Suprapubic skin (tissue), 4 donors: ENCODE data around the gene OTUB1. TPM values are rescaled to one million over a fixed set of nuclear protein-coding genes. Genes with fewer than 3 reads are reported as not detected.
A peak's percentile ranks its signal among the peaks of the same experiment; 100 is the strongest.

Experiments used
- DNase-seq, 2 donors: peaks; one replicate each; pipeline ENCODE4 v3.0.0-alpha.2; 2019; ENCODE audit warnings: low spot score in 2 of 2
- H3K27ac ChIP-seq: fragments of 200-600 bp; sonication (generic); one replicate; pipeline ENCODE4 v1.5.1; 2019
- H3K27me3 ChIP-seq: fragments of 200-600 bp; sonication (generic); one replicate; pipeline ENCODE4 v1.5.1; 2019
- H3K36me3 ChIP-seq: fragments of 200-600 bp; sonication (generic); one replicate; pipeline ENCODE4 v1.5.1; 2019
- H3K4me1 ChIP-seq: fragments of 200-600 bp; sonication (generic); one replicate; pipeline ENCODE4 v1.5.1; 2019
- H3K4me3 ChIP-seq: fragments of 200-600 bp; sonication (generic); one replicate; pipeline ENCODE4 v1.5.1; 2019; ENCODE audit warnings: mild to moderate bottlenecking
- H3K9me3 ChIP-seq: fragments of 200-600 bp; sonication (generic); one replicate; pipeline ENCODE4 v1.5.1; 2019
- CTCF ChIP-seq, 2 donors: fragments of 200-600 bp in 1 of 2; fragments of 450-650 bp in 1 of 2; sonication (generic) in 1 of 2; IDR thresholded peaks; one replicate each; pipeline ENCODE4 v1.5.1; 2016 to 2019; ENCODE audit warnings: antibody characterized with exemption in 2 of 2, mild to moderate bottlenecking in 1 of 2, moderate library complexity in 1 of 2
- EP300 ChIP-seq: sonication (generic); formaldehyde crosslinking; IDR thresholded peaks from one replicate; pipeline ENCODE4 v1.6.1; 2017; ENCODE audit warnings: antibody characterized with exemption
- POLR2A ChIP-seq, 2 donors: fragments of 450-650 bp; IDR thresholded peaks; one replicate each; pipeline ENCODE4 v1.6.1; 2017; ENCODE audit warnings: antibody characterized with exemption in 2 of 2, mild to moderate bottlenecking in 2 of 2, moderate library complexity in 2 of 2
- POLR2AphosphoS5 ChIP-seq, 3 donors: sonication (generic); formaldehyde crosslinking; IDR thresholded peaks; one replicate each; pipeline ENCODE4 v1.6.1; 2017; ENCODE audit warnings: antibody characterized with exemption in 3 of 3
- WGBS: methylation state at CpG from one replicate; pipeline ENCODE4 v1.1.5; 2018; 5-methylcytosine and 5-hydroxymethylcytosine counted together
- total RNA-seq, 4 donors: library from RNA; depleted of rRNA; stranded (reverse); fragments of >200 nt; gene quantifications; one replicate each; pipeline ENCODE4 v1.1.0, GENCODE V29; 2016

Gene OTUB1
- total RNA-seq, 4 donors from 2014 or later: 78.4 to 117 (median 93.5) TPM

DNA sequence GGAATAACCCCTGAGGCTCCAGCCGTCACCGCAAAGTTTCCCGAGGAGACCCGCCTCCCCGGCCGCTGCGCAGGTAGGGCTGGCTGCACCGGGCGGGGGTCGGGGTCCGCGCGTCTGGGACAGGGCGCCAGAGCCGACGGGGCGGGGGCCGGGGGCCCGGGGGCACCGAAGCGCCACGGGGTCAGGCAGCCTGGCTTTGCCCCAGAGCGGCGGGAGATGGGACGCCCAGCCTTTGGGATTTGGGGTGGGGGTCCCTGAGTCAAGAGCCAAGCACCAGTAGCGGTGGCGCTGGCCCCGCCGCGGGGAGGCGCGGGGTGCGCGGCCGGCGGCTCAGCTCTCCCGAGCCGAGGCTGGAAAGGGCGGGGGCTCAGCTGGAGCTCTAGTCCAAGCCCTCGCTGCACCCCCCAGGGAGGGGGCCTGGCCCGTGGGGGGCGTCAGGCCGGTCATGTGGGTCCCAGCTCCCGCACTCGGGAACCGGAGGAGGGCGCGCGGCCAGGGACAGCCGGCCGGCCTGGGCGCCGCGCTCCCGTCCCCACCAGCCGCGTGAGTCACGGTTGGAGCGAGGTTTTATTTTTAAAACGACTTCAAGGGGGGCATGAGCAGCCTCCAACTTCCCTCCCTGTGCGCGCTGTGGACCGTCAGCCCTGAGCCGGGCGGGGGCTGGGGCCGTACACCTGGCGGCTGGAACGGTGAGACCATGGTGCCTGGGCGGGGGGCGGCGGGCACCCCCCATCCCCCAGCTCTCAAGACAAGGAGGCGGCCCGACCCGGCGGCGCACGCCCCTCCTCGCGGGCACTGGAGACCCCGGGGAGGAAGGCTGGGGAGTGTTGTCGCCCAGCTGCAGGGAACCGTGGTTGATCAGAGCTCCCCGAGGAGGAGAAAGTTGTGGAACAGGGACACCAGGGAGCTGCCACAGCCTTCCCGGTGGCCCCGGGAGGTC, 50.1 kb downstream of the OTUB1 start:
- H3K4me1 ChIP-seq: peaks cover 23% of the 10 kb centered on the region
- no peak overlapping the region for H3K27ac ChIP-seq
- 0% methylated on average over 2 of the region's 85 CpGs for WGBS
- H3K4me3 ChIP-seq: peak overlapping the region; percentile 53
- TF ChIP-seq CTCF (IDR thresholded peaks at IDR 0.05) (no peak), POLR2AphosphoS5 (IDR thresholded peaks at IDR 0.05) (no peak), EP300 (no peak), POLR2A (IDR thresholded peaks at IDR 0.05) (no peak)
- H3K27me3 ChIP-seq: peaks cover 33% of the 10 kb centered on the region
- H3K9me3 ChIP-seq: no peaks in the 10 kb centered on the region
- no peaks in the 10 kb centered on the region for H3K36me3 ChIP-seq
- DNase-seq: no peak

DNA sequence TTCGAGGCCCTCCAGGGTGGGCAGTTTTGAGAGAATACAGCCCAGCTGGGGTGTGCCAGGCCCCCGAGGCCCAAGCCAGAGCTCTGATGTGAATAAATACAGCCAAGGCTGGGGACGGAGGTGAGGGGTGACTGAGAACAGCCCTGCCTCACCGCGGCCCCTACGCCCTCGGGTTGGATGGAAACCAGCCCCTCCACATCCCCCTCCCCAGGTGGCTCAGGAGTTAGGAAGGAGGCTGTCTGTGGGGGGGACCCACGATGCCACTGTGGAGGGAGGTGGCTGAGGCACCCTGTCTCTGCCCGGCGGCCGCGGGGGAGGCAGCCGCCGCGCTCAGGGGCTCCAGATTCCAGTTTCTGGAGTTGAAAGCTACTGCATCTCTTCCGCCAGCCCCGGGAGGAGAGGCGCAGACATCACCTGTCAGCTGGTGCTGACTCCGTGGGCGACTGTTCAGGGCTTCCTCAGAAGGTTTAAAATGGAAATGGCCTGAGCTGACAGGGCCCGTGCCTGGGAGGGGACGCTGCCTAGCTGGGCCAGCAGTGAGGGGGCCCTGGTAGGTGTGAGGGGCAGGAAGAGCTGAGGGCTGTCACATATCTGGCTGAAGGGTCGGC, 50.9 kb downstream of the OTUB1 start:
- no peak for DNase-seq
- no peaks in the 10 kb centered on the region for H3K36me3 ChIP-seq
- H3K27ac ChIP-seq: no peak overlapping the region
- 34% methylated on average over 11 of the region's 23 CpGs for WGBS
- H3K4me1 ChIP-seq: peaks cover 23% of the 10 kb centered on the region
- peaks cover 33% of the 10 kb centered on the region for H3K27me3 ChIP-seq
- H3K9me3 ChIP-seq: no peaks in the 10 kb centered on the region
- H3K4me3 ChIP-seq: peak overlapping the region; percentile 53
- no peak for TF ChIP-seq POLR2A (IDR thresholded peaks at IDR 0.05)
- no peak for TF ChIP-seq POLR2AphosphoS5 (IDR thresholded peaks at IDR 0.05)
- no peak for TF ChIP-seq CTCF (IDR thresholded peaks at IDR 0.05)
- no peak for TF ChIP-seq EP300

GRCh38 chr11:64038500-64038899, 52.3 kb downstream of the OTUB1 start:
- WGBS: 100% methylated on average over 2 of the region's 4 CpGs
- DNase-seq: no peak
- H3K36me3 ChIP-seq: no peaks in the 10 kb centered on the region
- no peak overlapping the region for H3K27ac ChIP-seq
- no peak overlapping the region for H3K4me3 ChIP-seq
- TF ChIP-seq CTCF (IDR thresholded peaks at IDR 0.05) (no peak), EP300 (no peak), POLR2AphosphoS5 (IDR thresholded peaks at IDR 0.05) (no peak), POLR2A (IDR thresholded peaks at IDR 0.05) (no peak)
- H3K9me3 ChIP-seq: no peaks in the 10 kb centered on the region
- H3K27me3 ChIP-seq: peaks cover 32% of the 10 kb centered on the region
- H3K4me1 ChIP-seq: peaks cover 23% of the 10 kb centered on the region

DNA sequence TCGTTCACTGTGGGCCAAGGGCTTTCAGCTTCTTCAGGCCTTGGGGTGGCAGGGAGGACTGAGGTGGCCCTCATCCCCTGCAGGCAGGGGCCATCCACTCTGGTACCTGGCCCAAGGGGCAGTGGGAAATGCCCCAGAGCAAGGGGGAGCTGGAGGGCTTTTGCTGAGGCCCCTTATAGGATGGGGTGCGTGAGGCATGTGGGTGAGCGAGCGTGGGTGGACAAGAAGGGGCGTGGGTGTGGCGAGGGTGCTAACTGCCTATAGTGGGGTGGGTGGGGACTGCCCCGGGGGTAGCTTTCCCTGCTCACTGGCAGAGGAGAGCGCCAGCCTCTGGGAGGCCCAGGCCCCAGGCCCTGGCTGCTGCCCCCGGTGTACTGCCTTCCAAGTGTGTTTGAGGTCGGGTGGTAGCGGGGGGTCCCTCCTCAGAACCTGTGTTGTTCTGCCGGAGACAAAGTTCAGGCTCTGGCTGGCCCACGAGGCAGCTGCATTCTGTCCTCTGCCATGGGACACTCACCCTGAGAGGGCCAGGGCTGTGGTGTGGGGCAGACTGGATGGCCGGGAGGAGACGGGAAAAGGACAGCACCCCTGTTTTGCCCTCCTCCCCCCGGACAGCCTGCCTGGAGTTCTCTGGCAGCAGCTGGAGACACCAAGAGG, 52.9 kb downstream of the OTUB1 start:
- H3K27me3 ChIP-seq: peaks cover 28% of the 10 kb centered on the region
- WGBS: 70% methylated on average over 3 of the region's 16 CpGs
- H3K4me3 ChIP-seq: no peak overlapping the region
- peaks cover 23% of the 10 kb centered on the region for H3K4me1 ChIP-seq
- no peak for DNase-seq
- TF ChIP-seq EP300 (no peak), POLR2AphosphoS5 (IDR thresholded peaks at IDR 0.05) (no peak), CTCF (IDR thresholded peaks at IDR 0.05) (no peak), POLR2A (IDR thresholded peaks at IDR 0.05) (no peak)
- no peaks in the 10 kb centered on the region for H3K36me3 ChIP-seq
- H3K9me3 ChIP-seq: no peaks in the 10 kb centered on the region
- no peak overlapping the region for H3K27ac ChIP-seq
